K562 (cell line): ENCODE measurements around the gene IL20. TPM values are rescaled to one million over a fixed set of nuclear protein-coding genes. Genes with fewer than 3 reads are reported as not detected.

Source experiments
- ATF1 ChIP-seq, 2 experiments: fragments of 450-650 bp in 1 of 2; IDR thresholded peaks; 2 replicates each; pipeline ENCODE4 v1.6.1; 2016; ENCODE audit warnings: missing compliant biosample characterization in 1 of 2, missing genetic modification characterization in 1 of 2
- EP300 ChIP-seq: IDR thresholded peaks from 2 replicates; pipeline ENCODE4 v1.6.1; 2012; ENCODE audit warnings: low read length, improper control_type of control experiment
- HMG20B ChIP-seq: fragments of 250-450 bp; sonication (Bioruptor Pico); IDR thresholded peaks from 2 replicates; pipeline ENCODE4 v1.5.0; 2021; ENCODE audit warnings: mild to moderate bottlenecking
- HMGXB4 ChIP-seq: sonication (generic); formaldehyde crosslinking; IDR thresholded peaks from 2 replicates; pipeline ENCODE4 v1.8.1; 2023; ENCODE audit warnings: mild to moderate bottlenecking, missing genetic modification reagents
- KLF6 ChIP-seq: fragments of 250-450 bp; sonication (Bioruptor Pico); IDR thresholded peaks from 2 replicates; pipeline ENCODE4 v1.4.0; 2020; ENCODE audit warnings: mild to moderate bottlenecking, moderate library complexity, borderline replicate concordance
- MAZ ChIP-seq, 2 experiments: fragments of 450-650 bp in 1 of 2; sonication (generic) in 1 of 2; formaldehyde crosslinking; IDR thresholded peaks in 1 of 2; conservative IDR thresholded peaks in 1 of 2; 2 replicates each; pipeline versions ENCODE4 v1.4.0 to v1.5.0; 2020; ENCODE audit warnings: mild to moderate bottlenecking in 1 of 2, missing genetic modification reagents in 1 of 2
- MECOM ChIP-seq: fragments of 250-450 bp; sonication (Bioruptor Pico); IDR thresholded peaks from 2 replicates; pipeline ENCODE4 v1.8.0; 2022; ENCODE audit warnings: inconsistent platforms
- MEF2D ChIP-seq: conservative IDR thresholded peaks from 2 replicates; pipeline ENCODE4 v1.6.1; 2016; ENCODE audit warnings: low read depth, missing genetic modification characterization, missing compliant biosample characterization
- PTBP1 ChIP-seq: fragments of 200-400 bp; formaldehyde crosslinking; IDR thresholded peaks from 2 replicates; pipeline ENCODE4 v1.6.1; 2017; ENCODE audit warnings: low read depth, low read length
- RERE ChIP-seq: sonication (generic); formaldehyde crosslinking; IDR thresholded peaks from 2 replicates; pipeline ENCODE4 v1.8.0; 2023; ENCODE audit warnings: missing genetic modification reagents, mild to moderate bottlenecking, borderline replicate concordance
- SIN3B ChIP-seq: fragments of 450-650 bp; IDR thresholded peaks from 2 replicates; pipeline ENCODE4 v1.6.1; 2017; ENCODE audit warnings: low read depth, mild to moderate bottlenecking, moderate library complexity
- SMARCA4 ChIP-seq: fragments of 450-650 bp; IDR thresholded peaks from 2 replicates; pipeline ENCODE4 v1.6.1; 2016
- SPI1 ChIP-seq: IDR thresholded peaks from 2 replicates; pipeline ENCODE4 v1.6.1; 2011; ENCODE audit warnings: low read depth, low read length, control low read depth, borderline replicate concordance
- SRSF9 ChIP-seq: fragments of 200-400 bp; formaldehyde crosslinking; IDR thresholded peaks from 2 replicates; pipeline ENCODE4 v1.6.1; 2017; ENCODE audit warnings: low read depth, low read length, borderline replicate concordance
- TAF9B ChIP-seq: fragments of 450-650 bp; IDR thresholded peaks from 2 replicates; pipeline ENCODE4 v1.6.1; 2018; ENCODE audit warnings: mild to moderate bottlenecking; ENCODE audit not compliant: partially characterized antibody
- ZFX ChIP-seq: sonication (generic); formaldehyde crosslinking; IDR thresholded peaks from 2 replicates; pipeline ENCODE4 v1.8.0; 2022; ENCODE audit warnings: mild to moderate bottlenecking, missing genetic modification reagents, moderate library complexity
- ZNF175 ChIP-seq: fragments of 200-800 bp; sonication (Bioruptor generic); IDR thresholded peaks from 2 replicates; pipeline ENCODE4 v1.6.1; 2016; ENCODE audit warnings: low read depth, mild to moderate bottlenecking, missing genetic modification characterization, missing compliant biosample characterization
- ZNF696 ChIP-seq: fragments of 250-450 bp; sonication (Bioruptor Pico); conservative IDR thresholded peaks from 2 replicates; pipeline ENCODE4 v1.4.0; 2020; ENCODE audit warnings: mild to moderate bottlenecking, moderate library complexity
- polyA plus RNA-seq, 8 experiments: library from polyadenylated mRNA; depleted of rRNA in 4 of 8; stranded (reverse) in 5 of 8; unstranded in 3 of 8; fragments of >200 nt; fragmentation: Nextera tagmentation in 2 of 8; fragmentation: Illumina TruSeq in 1 of 8; extraction: Ambion mirVana in 2 of 8; extraction: Trizol in 1 of 8; gene quantifications; 2 replicates each; pipeline versions ENCODE4 v1.2.1 to v1.2.3, GENCODE V29; 2011 to 2014; ENCODE audit warnings: inconsistent platforms in 1 of 8, missing spikeins in 1 of 8
- total RNA-seq, 7 experiments: library from RNA; depleted of rRNA in 6 of 7; stranded (reverse); fragments of >200 nt in 6 of 7; fragmentation: Illumina TruSeq in 2 of 7; extraction: Trizol in 2 of 7; gene quantifications; 2 replicates each; pipeline versions ENCODE4 v1.2.1 to v1.2.3, GENCODE V29; 2011 to 2021; ENCODE audit warnings: low replicate concordance in 1 of 7
- TF ChIP-seq, protein P1 (sequence below): sonication (generic); formaldehyde crosslinking; IDR thresholded peaks from 2 replicates; pipeline ENCODE4 v1.8.1; 2023; ENCODE audit warnings: mild to moderate bottlenecking, missing genetic modification reagents

Gene IL20
- total and polyA plus RNA-seq, 9 of the 15 experiments (the other 6 are each of a cell fraction or from before 2014, with no cell fraction given), result not detected

- TF ChIP-seq MEF2D (peak; percentile 83), MECOM (CRISPR knock-in tag) (no peak), PTBP1 (no peak), SIN3B (no peak), HMGXB4 (CRISPR knock-in tag) (no peak), KLF6 (no peak), MAZ (CRISPR knock-in tag; conservative IDR thresholded peaks at IDR 0.05 in 1 of 2, IDR thresholded peaks at IDR 0.05 in 1 of 2) (0 out of 4 replicates have a peak, but pooled peaks of 1 of the 2 experiments have one; percentile 22), ZFX (CRISPR knock-in tag) (no peak), SPI1 (no peak), TAF9B (no peak), ATF1 (CRISPR knock-in tag; IDR thresholded peaks at IDR 0.05) (no peak), ATF1 (tag; IDR thresholded peaks at IDR 0.05) (peak; percentile 79), SMARCA4 (no peak), SRSF9 (no peak), RERE (CRISPR knock-in tag) (no peak), HMG20B (CRISPR knock-in tag) (no peak), ZNF175 (CRISPR knock-in tag) (peak; percentile 88), EP300 (peak; percentile 44), ZNF696 (no peak)
- TF ChIP-seq, protein P1, sequence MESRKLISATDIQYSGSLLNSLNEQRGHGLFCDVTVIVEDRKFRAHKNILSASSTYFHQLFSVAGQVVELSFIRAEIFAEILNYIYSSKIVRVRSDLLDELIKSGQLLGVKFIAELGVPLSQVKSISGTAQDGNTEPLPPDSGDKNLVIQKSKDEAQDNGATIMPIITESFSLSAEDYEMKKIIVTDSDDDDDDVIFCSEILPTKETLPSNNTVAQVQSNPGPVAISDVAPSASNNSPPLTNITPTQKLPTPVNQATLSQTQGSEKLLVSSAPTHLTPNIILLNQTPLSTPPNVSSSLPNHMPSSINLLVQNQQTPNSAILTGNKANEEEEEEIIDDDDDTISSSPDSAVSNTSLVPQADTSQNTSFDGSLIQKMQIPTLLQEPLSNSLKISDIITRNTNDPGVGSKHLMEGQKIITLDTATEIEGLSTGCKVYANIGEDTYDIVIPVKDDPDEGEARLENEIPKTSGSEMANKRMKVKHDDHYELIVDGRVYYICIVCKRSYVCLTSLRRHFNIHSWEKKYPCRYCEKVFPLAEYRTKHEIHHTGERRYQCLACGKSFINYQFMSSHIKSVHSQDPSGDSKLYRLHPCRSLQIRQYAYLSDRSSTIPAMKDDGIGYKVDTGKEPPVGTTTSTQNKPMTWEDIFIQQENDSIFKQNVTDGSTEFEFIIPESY, result no peak
Observed at GRCh38 chr1:206890125-206891060, 25.0 kb downstream of the IL20 start (continued).
